RWPE1 (cell line): ENCODE results near the gene PCDHGA8.
"Not testable (repeated sequence)": the region's sequence is repeated elsewhere in the genome, so short reads cannot be mapped to it uniquely, and the experiment has no call there.

Experiments
- CTCF ChIA-PET: fragments of 350-600 bp; sonication (Branson Sonifier 250); formaldehyde crosslinking; extraction: SDS; loops from one replicate; lab custom pipeline; 2021; lab: Yijun Ruan, JAX
- POLR2A ChIA-PET: fragments of 400-600 bp; formaldehyde crosslinking; extraction: SDS; loops from one replicate; lab custom pipeline; 2020; ENCODE audit warnings: antibody characterized with exemption; ENCODE audit not compliant: low non-redundant PET; lab: Yijun Ruan, JAX
- DNase-seq: peaks from one replicate; pipeline ENCODE4 v3.0.0; 2012; ENCODE audit warnings: low spot score
- H3K27ac ChIP-seq: fragments of 450-650 bp; 2 replicates; pipeline ENCODE4 v1.5.1; 2017
- TF ChIP-seq, protein P1 (sequence below): fragments of 450-650 bp; conservative IDR thresholded peaks from 2 replicates; pipeline ENCODE4 v1.5.1; 2017; ENCODE audit warnings: low read depth, mild to moderate bottlenecking

The PCDHGA8 gene

DNA sequence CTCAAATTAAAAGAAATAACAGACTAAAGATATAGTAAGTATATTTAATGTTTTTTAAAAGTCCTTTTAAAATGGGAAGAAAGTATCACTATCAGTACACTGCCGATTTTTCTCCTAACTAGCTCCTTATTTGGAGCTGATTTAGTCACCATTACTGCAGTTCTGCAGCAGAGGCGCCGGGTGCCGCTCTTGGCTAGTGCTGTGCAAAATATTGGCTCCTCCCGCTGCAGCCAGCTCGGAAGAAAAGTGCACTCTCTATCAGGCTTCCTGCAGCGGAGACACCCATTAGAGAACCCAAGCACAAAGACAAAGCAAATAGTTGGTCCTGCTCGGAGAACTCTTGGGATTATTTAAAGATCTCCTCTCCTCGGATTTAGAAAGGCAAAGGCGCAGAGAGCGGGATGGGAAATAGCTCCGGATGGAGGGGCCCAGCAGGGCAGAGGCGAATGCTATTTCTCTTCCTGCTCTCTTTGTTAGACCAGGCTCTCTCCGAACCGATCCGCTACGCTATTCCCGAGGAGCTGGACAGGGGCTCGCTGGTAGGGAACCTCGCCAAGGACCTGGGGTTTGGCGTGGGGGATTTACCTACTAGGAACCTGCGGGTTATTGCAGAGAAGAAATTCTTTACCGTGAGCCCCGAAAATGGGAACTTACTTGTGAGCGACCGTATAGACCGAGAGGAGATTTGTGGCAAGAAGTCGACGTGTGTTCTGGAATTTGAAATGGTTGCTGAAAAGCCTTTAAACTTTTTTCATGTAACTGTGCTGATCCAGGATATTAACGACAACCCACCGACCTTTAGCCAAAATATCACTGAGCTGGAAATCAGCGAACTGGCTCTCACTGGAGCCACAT, 22.2 kb upstream of the PCDHGA8 start, which contains the start of gene PCDHGB3:
Gene PCDHGB3, plus strand, starts transcription at position 249 of the 855 bp plus-strand sequence. Its CDS starts 153 bp downstream, at position 402.
- CTCF ChIA-PET = interaction anchor here (0.5 to 1.8 kb wide), 14 partner anchors 10 to 197 kb away, joined by 3 to 7 read pairs (median 4); partner anchors contain the start of genes PCDHB11, PCDHB14, PCDHGA2 and PCDHGB1
- no peak for DNase-seq
- TF ChIP-seq, protein P1, sequence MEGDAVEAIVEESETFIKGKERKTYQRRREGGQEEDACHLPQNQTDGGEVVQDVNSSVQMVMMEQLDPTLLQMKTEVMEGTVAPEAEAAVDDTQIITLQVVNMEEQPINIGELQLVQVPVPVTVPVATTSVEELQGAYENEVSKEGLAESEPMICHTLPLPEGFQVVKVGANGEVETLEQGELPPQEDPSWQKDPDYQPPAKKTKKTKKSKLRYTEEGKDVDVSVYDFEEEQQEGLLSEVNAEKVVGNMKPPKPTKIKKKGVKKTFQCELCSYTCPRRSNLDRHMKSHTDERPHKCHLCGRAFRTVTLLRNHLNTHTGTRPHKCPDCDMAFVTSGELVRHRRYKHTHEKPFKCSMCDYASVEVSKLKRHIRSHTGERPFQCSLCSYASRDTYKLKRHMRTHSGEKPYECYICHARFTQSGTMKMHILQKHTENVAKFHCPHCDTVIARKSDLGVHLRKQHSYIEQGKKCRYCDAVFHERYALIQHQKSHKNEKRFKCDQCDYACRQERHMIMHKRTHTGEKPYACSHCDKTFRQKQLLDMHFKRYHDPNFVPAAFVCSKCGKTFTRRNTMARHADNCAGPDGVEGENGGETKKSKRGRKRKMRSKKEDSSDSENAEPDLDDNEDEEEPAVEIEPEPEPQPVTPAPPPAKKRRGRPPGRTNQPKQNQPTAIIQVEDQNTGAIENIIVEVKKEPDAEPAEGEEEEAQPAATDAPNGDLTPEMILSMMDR = peak; percentile 32
- no peak within 1 kb of the TSS for H3K27ac ChIP-seq
- POLR2A ChIA-PET = no interaction called here

DNA sequence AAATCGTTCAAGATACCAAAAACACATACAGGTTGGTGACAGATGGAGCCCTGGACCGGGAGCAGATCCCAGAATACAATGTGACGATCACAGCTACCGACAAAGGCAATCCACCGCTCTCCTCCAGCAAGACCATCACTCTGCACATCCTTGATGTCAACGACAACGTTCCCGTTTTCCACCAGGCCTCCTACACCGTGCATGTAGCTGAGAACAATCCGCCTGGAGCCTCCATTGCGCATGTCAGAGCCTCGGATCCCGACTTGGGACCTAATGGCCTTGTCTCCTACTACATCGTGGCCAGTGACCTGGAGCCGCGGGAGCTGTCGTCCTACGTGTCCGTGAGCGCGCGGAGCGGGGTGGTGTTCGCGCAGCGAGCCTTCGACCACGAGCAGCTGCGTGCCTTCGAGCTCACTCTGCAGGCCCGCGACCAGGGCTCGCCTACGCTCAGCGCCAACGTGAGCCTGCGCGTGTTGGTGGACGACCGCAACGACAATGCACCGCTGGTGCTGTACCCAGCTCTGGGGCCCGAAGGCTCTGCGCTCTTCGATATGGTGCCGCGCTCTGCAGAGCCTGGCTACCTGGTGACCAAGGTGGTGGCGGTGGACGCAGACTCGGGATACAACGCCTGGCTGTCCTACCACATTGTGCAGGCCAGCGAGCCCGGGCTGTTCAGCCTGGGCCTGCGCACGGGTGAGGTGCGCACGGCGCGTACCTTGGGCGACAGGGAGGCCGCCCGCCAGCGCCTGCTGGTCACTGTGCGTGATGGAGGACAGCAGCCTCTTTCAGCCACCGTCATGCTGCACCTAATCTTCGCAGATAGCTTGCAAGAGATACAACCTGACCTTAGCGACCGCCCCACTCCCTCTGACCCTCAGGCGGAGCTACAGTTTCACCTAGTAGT, 20.6 kb upstream of the PCDHGA8 start:
- TF ChIP-seq, protein P1 = no peak
- ChIA-PET CTCF (interaction anchor here (0.5 to 1.5 kb wide), 5 partner anchors 46 to 248 kb away, joined by 3 to 7 read pairs (median 3); no protein-coding TSS in a partner anchor), POLR2A (no interaction called here)
- DNase-seq = no peak
- H3K27ac ChIP-seq = no peak overlapping the region

DNA sequence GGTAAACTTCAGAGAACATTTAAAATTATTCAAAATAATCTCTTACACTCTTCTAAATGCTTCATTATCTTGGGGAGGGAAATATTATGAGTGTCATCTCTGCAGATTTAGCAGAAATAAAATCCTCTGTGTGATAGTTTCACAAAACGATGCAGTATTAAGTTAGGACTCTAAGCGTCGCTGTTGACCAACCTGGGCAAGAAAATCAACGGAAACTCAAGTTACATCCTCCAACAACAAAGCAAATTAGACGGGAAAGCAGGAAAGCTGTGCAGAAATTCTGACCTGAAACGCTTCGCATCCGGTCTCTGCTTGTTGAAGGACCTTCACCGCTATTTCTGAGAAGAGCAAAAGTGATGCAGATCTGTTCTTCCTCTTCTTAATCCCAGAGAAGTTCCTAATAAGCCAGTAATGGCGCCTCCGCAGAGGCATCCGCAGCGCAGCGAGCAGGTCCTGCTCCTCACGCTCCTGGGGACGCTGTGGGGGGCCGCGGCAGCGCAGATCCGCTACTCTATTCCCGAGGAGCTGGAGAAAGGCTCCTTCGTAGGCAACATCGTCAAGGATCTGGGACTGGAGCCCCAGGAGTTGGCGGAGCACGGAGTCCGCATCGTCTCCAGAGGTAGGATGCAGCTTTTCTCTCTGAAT, 18.6 kb upstream of the PCDHGA8 start, which contains the start of gene PCDHGA6:
Gene PCDHGA6, plus strand, starts transcription at position 219 of the 645 bp plus-strand sequence. Its CDS starts 193 bp downstream, at position 412.
- TF ChIP-seq, protein P1 = 0 out of 2 replicates have a peak, but pooled peaks have one; percentile 12
- ChIA-PET CTCF (interaction anchor here (0.6 to 0.9 kb wide), 7 partner anchors 9 to 568 kb away, joined by 3 to 4 read pairs (median 4); partner anchors contain the start of gene PCDHGA5), POLR2A (no interaction called here)
- H3K27ac ChIP-seq = no peak within 1 kb of the TSS
- no peak for DNase-seq

DNA sequence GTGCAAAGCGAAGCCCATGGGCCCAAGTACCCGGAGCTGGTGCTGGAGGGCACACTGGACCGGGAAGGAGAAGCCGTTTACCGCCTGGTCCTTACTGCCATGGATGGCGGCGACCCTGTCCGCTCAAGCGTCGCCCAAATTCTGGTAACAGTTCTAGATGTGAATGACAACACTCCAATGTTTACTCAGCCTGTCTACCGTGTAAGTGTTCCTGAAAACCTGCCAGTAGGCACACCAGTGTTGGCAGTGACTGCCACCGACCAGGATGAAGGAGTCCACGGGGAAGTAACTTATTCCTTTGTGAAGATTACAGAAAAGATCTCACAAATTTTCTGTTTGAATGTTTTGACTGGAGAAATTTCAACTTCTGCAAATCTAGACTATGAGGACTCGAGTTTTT, 17.8 kb upstream of the PCDHGA8 start:
- ChIA-PET CTCF (interaction anchor here (0.6 to 1.0 kb wide), 4 partner anchors 57 to 190 kb away, joined by 3 to 4 read pairs (median 4); no protein-coding TSS in a partner anchor), POLR2A (no interaction called here)
- TF ChIP-seq, protein P1 = no peak
- no peak for DNase-seq
- H3K27ac ChIP-seq = no peak overlapping the region

DNA sequence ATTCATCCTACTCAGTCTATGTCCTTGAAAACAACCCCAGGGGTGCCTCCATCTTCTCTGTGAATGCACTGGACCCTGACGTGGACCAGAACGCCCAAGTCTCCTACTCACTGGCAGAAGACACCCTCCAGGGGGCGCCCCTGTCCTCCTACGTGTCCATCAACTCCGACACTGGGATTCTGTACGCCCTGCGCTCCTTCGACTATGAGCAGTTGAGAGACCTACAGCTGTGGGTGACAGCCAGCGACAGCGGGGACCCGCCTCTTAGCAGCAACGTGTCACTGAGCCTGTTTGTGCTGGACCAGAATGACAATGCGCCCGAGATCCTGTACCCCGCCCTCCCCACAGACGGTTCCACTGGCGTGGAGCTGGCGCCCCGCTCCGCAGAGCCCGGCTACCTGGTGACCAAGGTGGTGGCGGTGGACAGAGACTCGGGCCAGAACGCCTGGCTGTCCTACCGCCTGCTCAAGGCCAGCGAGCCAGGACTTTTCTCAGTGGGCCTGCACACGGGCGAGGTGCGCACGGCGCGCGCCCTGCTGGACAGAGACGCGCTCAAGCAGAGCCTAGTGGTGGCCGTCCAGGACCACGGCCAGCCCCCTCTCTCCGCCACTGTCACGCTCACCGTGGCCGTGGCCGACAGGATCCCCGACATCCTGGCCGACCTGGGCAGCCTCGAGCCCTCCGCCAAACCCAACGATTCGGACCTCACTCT, 16.8 kb upstream of the PCDHGA8 start:
- POLR2A ChIA-PET, H3K27ac ChIP-seq, DNase-seq: not testable (repeated sequence)
- CTCF ChIA-PET = interaction anchor here (0.7 to 1.0 kb wide), 2 partner anchors 179 to 669 kb away, joined by 3 read pairs; no protein-coding TSS in a partner anchor
